SK-N-SH treated with all-trans-retinoic acid at 6 μM for 48 hours (cell line): Measurements from ENCODE around the gene DENR.
"Not testable (repeated sequence)": the region's sequence is repeated elsewhere in the genome, so short reads cannot be mapped to it uniquely, and the experiment has no call there.

Experiments
- ATAC-seq: fragments of 200-7000 bp; cut with Tn5 transposase; 3 replicates; pipeline ENCODE4 v1.9.1; 2020; ENCODE audit warnings: mild to moderate bottlenecking, moderate library complexity
- ARNTL ChIP-seq: fragments of 450-650 bp; formaldehyde crosslinking; IDR thresholded peaks from 2 replicates; pipeline ENCODE4 v1.5.0; 2020; ENCODE audit warnings: low read depth, mild to moderate bottlenecking, moderate library complexity, borderline replicate concordance
- ESRRG ChIP-seq: fragments of 250-450 bp; sonication (Bioruptor Pico); IDR thresholded peaks from 2 replicates; pipeline ENCODE4 v1.6.1; 2021; ENCODE audit warnings: mild to moderate bottlenecking
- GLIS3 ChIP-seq: fragments of 250-450 bp; sonication (Bioruptor Pico); IDR thresholded peaks from 2 replicates; pipeline ENCODE4 v1.5.0; 2020; ENCODE audit warnings: mild to moderate bottlenecking, moderate library complexity
- ISL1 ChIP-seq: fragments of 250-450 bp; sonication (Bioruptor Pico); IDR thresholded peaks from 2 replicates; pipeline ENCODE4 v2.1.2; 2022; ENCODE audit warnings: mild to moderate bottlenecking, moderate library complexity
- OSR1 ChIP-seq: fragments of 250-450 bp; sonication (Bioruptor Pico); IDR thresholded peaks from 2 replicates; pipeline ENCODE4 v1.8.0; 2022; ENCODE audit warnings: moderate library complexity, mild to moderate bottlenecking, inconsistent platforms
- PPARA ChIP-seq: fragments of 250-450 bp; sonication (Bioruptor Pico); IDR thresholded peaks from 2 replicates; pipeline ENCODE4 v1.5.0; 2020; ENCODE audit warnings: mild to moderate bottlenecking, borderline replicate concordance
- RARB ChIP-seq: fragments of 250-450 bp; sonication (Bioruptor Pico); IDR thresholded peaks from 2 replicates; pipeline ENCODE4 v1.8.0; 2021; ENCODE audit warnings: mild to moderate bottlenecking, moderate library complexity
- SNAI2 ChIP-seq: fragments of 250-450 bp; sonication (Bioruptor Pico); IDR thresholded peaks from 2 replicates; pipeline ENCODE4 v1.5.0; 2020; ENCODE audit warnings: mild to moderate bottlenecking, moderate library complexity
- TCF4 ChIP-seq: fragments of 250-450 bp; sonication (Bioruptor Pico); IDR thresholded peaks from 2 replicates; pipeline ENCODE4 v1.8.0; 2021; ENCODE audit warnings: mild to moderate bottlenecking, moderate library complexity, borderline replicate concordance
- TOX ChIP-seq: fragments of 250-450 bp; sonication (Bioruptor Pico); IDR thresholded peaks from 2 replicates; pipeline ENCODE4 v1.8.0; 2021; ENCODE audit warnings: mild to moderate bottlenecking, moderate library complexity, borderline replicate concordance
- ZC3H10 ChIP-seq: fragments of 250-450 bp; sonication (Bioruptor Pico); IDR thresholded peaks from 2 replicates; pipeline ENCODE4 v1.5.1; 2021; ENCODE audit warnings: mild to moderate bottlenecking, moderate library complexity
- ZFP30 ChIP-seq: fragments of 450-650 bp; formaldehyde crosslinking; IDR thresholded peaks from 2 replicates; pipeline ENCODE4 v1.5.0; 2022; ENCODE audit warnings: mild to moderate bottlenecking, moderate library complexity
- ZNF565 ChIP-seq: fragments of 450-650 bp; formaldehyde crosslinking; conservative IDR thresholded peaks from 2 replicates; pipeline ENCODE4 v1.5.0; 2020; ENCODE audit warnings: low read depth, mild to moderate bottlenecking, moderate library complexity
- ZNF8 ChIP-seq: fragments of 450-650 bp; formaldehyde crosslinking; IDR thresholded peaks from 2 replicates; pipeline ENCODE4 v1.5.0; 2020; ENCODE audit warnings: mild to moderate bottlenecking, moderate library complexity
- TF ChIP-seq, protein P1 (sequence below): fragments of 250-450 bp; sonication (Bioruptor Pico); IDR thresholded peaks from 2 replicates; pipeline ENCODE4 v1.8.0; 2021; ENCODE audit warnings: low read depth, mild to moderate bottlenecking, moderate library complexity, borderline replicate concordance
- TF ChIP-seq, protein P2 (sequence below): fragments of 250-450 bp; sonication (Bioruptor Pico); IDR thresholded peaks from 2 replicates; pipeline ENCODE4 v1.5.0; 2020; ENCODE audit warnings: mild to moderate bottlenecking, moderate library complexity
- TF ChIP-seq, protein P3 (sequence below): fragments of 250-450 bp; sonication (Bioruptor Pico); IDR thresholded peaks from 2 replicates; pipeline ENCODE4 v1.5.1; 2020; ENCODE audit warnings: low read depth, mild to moderate bottlenecking, moderate library complexity
- TF ChIP-seq, protein P4 (sequence below): fragments of 250-450 bp; sonication (Bioruptor Pico); IDR thresholded peaks from 2 replicates; pipeline ENCODE4 v1.5.1; 2021; ENCODE audit warnings: mild to moderate bottlenecking, moderate library complexity

Gene DENR

DNA sequence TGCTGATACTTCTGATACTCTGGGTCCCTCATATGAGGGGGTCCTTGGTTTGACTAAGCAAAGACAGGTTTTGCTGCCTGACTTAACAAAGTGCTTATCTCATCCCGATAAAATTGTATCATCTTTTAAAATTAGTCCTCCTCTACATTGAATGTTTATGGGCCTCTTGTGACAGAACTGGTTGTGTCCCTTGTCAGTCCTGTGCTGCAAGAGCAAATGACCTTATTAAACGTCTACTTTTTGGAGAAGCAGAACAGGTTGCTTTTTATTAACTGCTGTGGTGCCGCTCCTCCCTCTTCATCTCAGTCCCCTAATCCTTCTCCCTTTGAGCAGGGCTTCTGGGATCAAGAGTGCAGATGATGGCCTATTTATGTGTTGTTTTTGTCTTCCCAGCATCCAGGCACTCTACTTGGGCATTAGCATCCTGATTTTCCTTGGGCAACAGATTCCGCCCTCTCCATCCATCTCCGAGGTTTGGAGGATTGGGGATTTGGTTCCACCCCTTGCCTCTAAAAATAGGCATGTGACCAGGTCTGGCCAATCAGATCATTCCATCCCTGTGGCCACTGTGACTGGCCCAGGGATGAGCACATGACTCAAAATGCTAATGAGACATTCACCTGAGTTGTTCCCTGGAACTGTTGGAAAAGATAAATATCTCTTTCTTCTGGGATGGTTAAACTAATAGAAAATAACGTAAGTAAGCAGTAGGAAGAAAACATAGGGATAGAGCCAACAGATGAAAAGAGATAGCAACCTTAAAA, 2.9 kb upstream of the DENR start (continued):
- TF ChIP-seq ESRRG (CRISPR knock-in tag), result no peak

DNA sequence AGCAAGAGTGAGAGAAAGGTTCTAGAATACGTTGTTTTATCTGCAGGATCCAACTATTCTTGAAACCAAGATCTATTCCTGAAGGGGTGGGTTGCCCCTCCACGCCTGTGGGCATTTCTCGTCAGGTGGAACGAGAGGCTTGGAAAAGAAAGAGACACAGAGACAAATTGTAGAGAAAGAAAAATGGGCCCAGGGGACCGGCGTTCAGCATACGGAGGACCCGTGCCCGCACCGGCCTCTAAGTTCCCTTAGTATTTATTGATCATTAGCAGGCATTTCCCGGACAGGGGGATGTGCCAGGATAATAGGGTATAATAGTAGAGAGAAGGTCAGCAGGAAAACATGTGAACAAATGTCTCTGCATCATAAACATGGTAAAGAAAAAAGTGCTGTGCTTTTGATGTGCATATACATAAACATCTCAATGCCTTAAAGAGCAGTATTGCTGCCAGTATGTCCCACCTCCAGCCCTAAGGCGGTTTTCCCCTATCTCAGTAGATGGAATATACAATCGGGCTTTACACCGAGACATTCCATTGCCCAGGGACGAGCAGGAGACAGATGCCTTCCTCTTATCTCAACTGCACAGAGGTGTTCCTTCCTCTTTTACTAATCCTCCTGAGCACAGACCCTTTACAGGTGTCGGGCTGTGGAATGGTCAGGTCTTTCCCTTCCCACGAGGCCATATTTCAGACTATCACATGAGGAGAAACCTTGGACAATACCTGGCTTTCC, 1.7 kb upstream of the DENR start:
- ATAC-seq, result not testable (repeated sequence)

DNA sequence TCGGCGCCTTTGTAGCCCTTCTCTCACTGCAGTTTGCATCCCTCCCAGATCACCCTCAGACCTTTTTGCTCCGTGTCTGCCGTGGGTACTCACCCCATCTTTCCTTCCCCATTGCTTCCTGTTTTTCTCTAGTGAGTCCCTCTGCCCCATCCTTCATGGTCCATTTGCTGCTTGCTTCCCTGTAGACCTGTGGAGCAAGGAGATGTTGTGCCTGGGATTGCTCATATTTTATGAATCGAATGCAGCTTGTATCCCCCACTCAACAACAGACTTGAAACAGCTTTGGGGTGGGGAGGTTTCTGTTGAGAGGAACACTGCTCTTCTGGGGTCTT, 661 bp downstream of the DENR start:
- TF ChIP-seq, protein P1, sequence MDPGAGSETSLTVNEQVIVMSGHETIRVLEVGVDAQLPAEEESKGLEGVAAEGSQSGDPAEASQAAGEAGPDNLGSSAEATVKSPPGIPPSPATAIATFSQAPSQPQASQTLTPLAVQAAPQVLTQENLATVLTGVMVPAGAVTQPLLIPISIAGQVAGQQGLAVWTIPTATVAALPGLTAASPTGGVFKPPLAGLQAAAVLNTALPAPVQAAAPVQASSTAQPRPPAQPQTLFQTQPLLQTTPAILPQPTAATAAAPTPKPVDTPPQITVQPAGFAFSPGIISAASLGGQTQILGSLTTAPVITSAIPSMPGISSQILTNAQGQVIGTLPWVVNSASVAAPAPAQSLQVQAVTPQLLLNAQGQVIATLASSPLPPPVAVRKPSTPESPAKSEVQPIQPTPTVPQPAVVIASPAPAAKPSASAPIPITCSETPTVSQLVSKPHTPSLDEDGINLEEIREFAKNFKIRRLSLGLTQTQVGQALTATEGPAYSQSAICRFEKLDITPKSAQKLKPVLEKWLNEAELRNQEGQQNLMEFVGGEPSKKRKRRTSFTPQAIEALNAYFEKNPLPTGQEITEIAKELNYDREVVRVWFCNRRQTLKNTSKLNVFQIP, result no peak
- TF ChIP-seq, protein P2, sequence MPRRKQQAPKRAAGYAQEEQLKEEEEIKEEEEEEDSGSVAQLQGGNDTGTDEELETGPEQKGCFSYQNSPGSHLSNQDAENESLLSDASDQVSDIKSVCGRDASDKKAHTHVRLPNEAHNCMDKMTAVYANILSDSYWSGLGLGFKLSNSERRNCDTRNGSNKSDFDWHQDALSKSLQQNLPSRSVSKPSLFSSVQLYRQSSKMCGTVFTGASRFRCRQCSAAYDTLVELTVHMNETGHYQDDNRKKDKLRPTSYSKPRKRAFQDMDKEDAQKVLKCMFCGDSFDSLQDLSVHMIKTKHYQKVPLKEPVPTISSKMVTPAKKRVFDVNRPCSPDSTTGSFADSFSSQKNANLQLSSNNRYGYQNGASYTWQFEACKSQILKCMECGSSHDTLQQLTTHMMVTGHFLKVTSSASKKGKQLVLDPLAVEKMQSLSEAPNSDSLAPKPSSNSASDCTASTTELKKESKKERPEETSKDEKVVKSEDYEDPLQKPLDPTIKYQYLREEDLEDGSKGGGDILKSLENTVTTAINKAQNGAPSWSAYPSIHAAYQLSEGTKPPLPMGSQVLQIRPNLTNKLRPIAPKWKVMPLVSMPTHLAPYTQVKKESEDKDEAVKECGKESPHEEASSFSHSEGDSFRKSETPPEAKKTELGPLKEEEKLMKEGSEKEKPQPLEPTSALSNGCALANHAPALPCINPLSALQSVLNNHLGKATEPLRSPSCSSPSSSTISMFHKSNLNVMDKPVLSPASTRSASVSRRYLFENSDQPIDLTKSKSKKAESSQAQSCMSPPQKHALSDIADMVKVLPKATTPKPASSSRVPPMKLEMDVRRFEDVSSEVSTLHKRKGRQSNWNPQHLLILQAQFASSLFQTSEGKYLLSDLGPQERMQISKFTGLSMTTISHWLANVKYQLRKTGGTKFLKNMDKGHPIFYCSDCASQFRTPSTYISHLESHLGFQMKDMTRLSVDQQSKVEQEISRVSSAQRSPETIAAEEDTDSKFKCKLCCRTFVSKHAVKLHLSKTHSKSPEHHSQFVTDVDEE, result no peak
- no peak for TF ChIP-seq ESRRG (CRISPR knock-in tag)
- TF ChIP-seq RARB (CRISPR knock-in tag), result no peak
- TF ChIP-seq GLIS3, result no peak
- TF ChIP-seq PPARA, result no peak
- TF ChIP-seq ISL1 (CRISPR knock-in tag), result no peak
- TF ChIP-seq, protein P3, sequence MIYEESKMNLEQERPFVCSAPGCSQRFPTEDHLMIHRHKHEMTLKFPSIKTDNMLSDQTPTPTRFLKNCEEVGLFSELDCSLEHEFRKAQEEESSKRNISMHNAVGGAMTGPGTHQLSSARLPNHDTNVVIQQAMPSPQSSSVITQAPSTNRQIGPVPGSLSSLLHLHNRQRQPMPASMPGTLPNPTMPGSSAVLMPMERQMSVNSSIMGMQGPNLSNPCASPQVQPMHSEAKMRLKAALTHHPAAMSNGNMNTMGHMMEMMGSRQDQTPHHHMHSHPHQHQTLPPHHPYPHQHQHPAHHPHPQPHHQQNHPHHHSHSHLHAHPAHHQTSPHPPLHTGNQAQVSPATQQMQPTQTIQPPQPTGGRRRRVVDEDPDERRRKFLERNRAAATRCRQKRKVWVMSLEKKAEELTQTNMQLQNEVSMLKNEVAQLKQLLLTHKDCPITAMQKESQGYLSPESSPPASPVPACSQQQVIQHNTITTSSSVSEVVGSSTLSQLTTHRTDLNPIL (CRISPR knock-in tag), result no peak
- TF ChIP-seq TOX (CRISPR knock-in tag), result no peak
- no peak for TF ChIP-seq TCF4 (CRISPR knock-in tag)
- TF ChIP-seq, protein P4, sequence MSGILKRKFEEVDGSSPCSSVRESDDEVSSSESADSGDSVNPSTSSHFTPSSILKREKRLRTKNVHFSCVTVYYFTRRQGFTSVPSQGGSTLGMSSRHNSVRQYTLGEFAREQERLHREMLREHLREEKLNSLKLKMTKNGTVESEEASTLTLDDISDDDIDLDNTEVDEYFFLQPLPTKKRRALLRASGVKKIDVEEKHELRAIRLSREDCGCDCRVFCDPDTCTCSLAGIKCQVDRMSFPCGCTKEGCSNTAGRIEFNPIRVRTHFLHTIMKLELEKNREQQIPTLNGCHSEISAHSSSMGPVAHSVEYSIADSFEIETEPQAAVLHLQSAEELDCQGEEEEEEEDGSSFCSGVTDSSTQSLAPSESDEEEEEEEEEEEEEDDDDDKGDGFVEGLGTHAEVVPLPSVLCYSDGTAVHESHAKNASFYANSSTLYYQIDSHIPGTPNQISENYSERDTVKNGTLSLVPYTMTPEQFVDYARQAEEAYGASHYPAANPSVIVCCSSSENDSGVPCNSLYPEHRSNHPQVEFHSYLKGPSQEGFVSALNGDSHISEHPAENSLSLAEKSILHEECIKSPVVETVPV (CRISPR knock-in tag), result no peak
- no peak for TF ChIP-seq SNAI2 (CRISPR knock-in tag)
- no peak for TF ChIP-seq OSR1
- no peak for TF ChIP-seq ZNF8 (CRISPR knock-in tag)
- no peak for TF ChIP-seq ARNTL (CRISPR knock-in tag)

DNA sequence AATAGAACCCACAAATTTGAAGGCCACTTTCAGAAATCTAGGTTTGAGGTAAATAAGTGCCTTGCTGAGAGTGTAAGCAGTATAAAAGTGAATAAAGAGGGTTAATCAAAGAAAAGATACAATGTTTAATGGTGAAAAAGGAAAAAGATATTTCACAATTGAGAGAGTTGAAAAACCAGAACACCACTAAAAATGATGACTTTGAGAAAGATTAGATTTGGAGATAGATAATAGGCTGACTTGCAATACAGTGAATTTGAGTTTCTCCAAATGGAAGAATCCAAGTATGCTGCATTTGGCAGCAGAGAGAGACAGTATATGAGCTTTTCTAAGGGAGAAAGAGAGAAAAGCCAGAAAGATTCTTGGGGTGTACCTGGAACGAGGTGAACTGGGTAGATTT, 2.2 kb downstream of the DENR start:
- ATAC-seq, result no peak
- TF ChIP-seq, protein P2, result no peak
- TF ChIP-seq TCF4 (CRISPR knock-in tag), result no peak
- TF ChIP-seq GLIS3, result no peak
- no peak for TF ChIP-seq ZNF565 (CRISPR knock-in tag)
- no peak for TF ChIP-seq ZNF8 (CRISPR knock-in tag)
- TF ChIP-seq PPARA, result no peak
- no peak for TF ChIP-seq ZFP30 (CRISPR knock-in tag)
- TF ChIP-seq ZC3H10 (CRISPR knock-in tag), result no peak
- no peak for TF ChIP-seq ESRRG (CRISPR knock-in tag)
- TF ChIP-seq, protein P4 (CRISPR knock-in tag), result no peak
- TF ChIP-seq, protein P3 (CRISPR knock-in tag), result no peak
- no peak for TF ChIP-seq ISL1 (CRISPR knock-in tag)
- TF ChIP-seq, protein P1, result no peak

More for the DNA sequence above, 661 bp downstream of the DENR start:
- no peak for ATAC-seq
